HG03442 (cell line): ENCODE measurements around the gene C1orf174.

Experiments
- ATAC-seq: cut with Tn5 transposase; IDR thresholded peaks from one replicate; pipeline ENCODE4 v1.9.1; 2021; ENCODE audit warnings: mild to moderate bottlenecking, moderate library complexity; ENCODE audit not compliant: unreplicated experiment

Gene C1orf174

GRCh38 chr1:3898475-3898735 lies 1.7 kb downstream of the C1orf174 start:
- ATAC-seq: no peak

GRCh38 chr1:3896396-3897000 lies 3.6 kb downstream of the C1orf174 start:
- no peak for ATAC-seq

GRCh38 chr1:3895951-3896325 lies 4.1 kb downstream of the C1orf174 start:
- no peak for ATAC-seq

- no peak for ATAC-seq
Observed at GRCh38 chr1:3895279-3895950, 4.7 kb downstream of the C1orf174 start.

- no peak for ATAC-seq
Observed at GRCh38 chr1:3894626-3895278, 5.3 kb downstream of the C1orf174 start.

- ATAC-seq: no peak
Observed at GRCh38 chr1:3893190-3893589, 6.9 kb downstream of the C1orf174 start.

GRCh38 chr1:3892748-3893147 lies 7.3 kb downstream of the C1orf174 start:
- no peak for ATAC-seq

GRCh38 chr1:3891329-3891865 lies 8.7 kb downstream of the C1orf174 start:
- no peak for ATAC-seq

GRCh38 chr1:3890389-3891328 lies 9.4 kb downstream of the C1orf174 start:
- ATAC-seq: no peak

GRCh38 chr1:3889936-3890335 lies 10.1 kb downstream of the C1orf174 start:
- no peak for ATAC-seq

GRCh38 chr1:3888301-3888700 lies 11.8 kb downstream of the C1orf174 start:
- ATAC-seq: no peak

GRCh38 chr1:3886691-3887090 lies 13.4 kb downstream of the C1orf174 start:
- no peak for ATAC-seq

- ATAC-seq: no peak
Observed at GRCh38 chr1:3886106-3886670, 13.9 kb downstream of the C1orf174 start.

- no peak for ATAC-seq
Observed at GRCh38 chr1:3885611-3886010, 14.5 kb downstream of the C1orf174 start.

- ATAC-seq: no peak
Observed at GRCh38 chr1:3884966-3885365, 15.1 kb downstream of the C1orf174 start.

GRCh38 chr1:3883194-3883925 lies 16.7 kb downstream of the C1orf174 start:
- ATAC-seq: no peak

- no peak for ATAC-seq
Observed at GRCh38 chr1:3881193-3881480, 18.9 kb downstream of the C1orf174 start.

GRCh38 chr1:3880429-3881192 lies 19.5 kb downstream of the C1orf174 start:
- ATAC-seq: no peak

GRCh38 chr1:3879787-3880428 lies 20.2 kb downstream of the C1orf174 start:
- ATAC-seq: no peak
